IMR-90 (cell line): Measurements from ENCODE around the gene ADGRG1. TPM values are rescaled to one million over a fixed set of nuclear protein-coding genes. Genes with fewer than 3 reads are reported as not detected.

Experiments used
- ATAC-seq: fragments of 200-7000 bp; cut with Tn5 transposase; 2 replicates; pipeline ENCODE4 v1.9.1; 2020; ENCODE audit warnings: low read depth, mild to moderate bottlenecking, moderate library complexity
- BruUV-seq: library from RNA; stranded (reverse); fragments of 400-500 nt; replicated peaks from 2 replicates; lab custom pipeline; 2021; lab: Mats Ljungman, UMichigan
- CTCF ChIA-PET: fragments of 300-600 bp; formaldehyde crosslinking; extraction: SDS; loops from one replicate; lab custom pipeline; 2021; ENCODE audit warnings: antibody characterized with exemption; lab: Yijun Ruan, JAX
- POLR2A ChIA-PET: fragments of 300-600 bp; sonication (Branson Sonifier 250); formaldehyde crosslinking; loops from one replicate; lab custom pipeline; 2022; ENCODE audit warnings: antibody characterized with exemption; ENCODE audit not compliant: unreplicated experiment; lab: Charles Lee
- DNase-seq: peaks from one replicate; pipeline ENCODE4 v3.0.0; 2013
- H2AFZ ChIP-seq: replicated peaks from 2 replicates; pipeline ENCODE3; 2013; ENCODE audit warnings: low read length, mild to moderate bottlenecking; ENCODE audit not compliant: poor library complexity
- H2AK5ac ChIP-seq: 2 replicates; pipeline ENCODE4 v1.6.1; 2013; ENCODE audit warnings: low read depth, low read length, inconsistent platforms
- H2AK9ac ChIP-seq: replicated peaks from 2 replicates; pipeline ENCODE3; 2013; ENCODE audit warnings: mild to moderate bottlenecking, low read depth, low read length, moderate library complexity; ENCODE audit not compliant: poor library complexity
- H2BK120ac ChIP-seq: 2 replicates; pipeline ENCODE4 v1.6.1; 2013; ENCODE audit warnings: low read depth, low read length, inconsistent platforms
- H2BK15ac ChIP-seq: 3 replicates; pipeline ENCODE4 v1.6.1; 2013; ENCODE audit warnings: low read depth, low read length, inconsistent platforms
- H2BK20ac ChIP-seq: 2 replicates; pipeline ENCODE4 v1.6.1; 2013; ENCODE audit warnings: low read depth, mild to moderate bottlenecking, inconsistent platforms, low read length, moderate library complexity
- H2BK5ac ChIP-seq: 2 replicates; pipeline ENCODE4 v1.6.1; 2013; ENCODE audit warnings: mild to moderate bottlenecking, low read depth, low read length, inconsistent platforms; ENCODE audit not compliant: poor library complexity, severe bottlenecking
- H3K14ac ChIP-seq: replicated peaks from 2 replicates; pipeline ENCODE4 v1.6.1; 2013; ENCODE audit warnings: low read depth, low read length, inconsistent platforms
- H3K18ac ChIP-seq: 2 replicates; pipeline ENCODE4 v1.6.1; 2013; ENCODE audit warnings: low read depth, low read length, control low read depth
- H3K23ac ChIP-seq: 2 replicates; pipeline ENCODE4 v1.6.1; 2013; ENCODE audit warnings: low read depth, low read length, inconsistent platforms
- H3K27ac ChIP-seq: 2 replicates; pipeline ENCODE4 v1.5.1; 2013; ENCODE audit warnings: mild to moderate bottlenecking, control low read depth, low read length; ENCODE audit not compliant: insufficient read depth
- H3K27me3 ChIP-seq: 2 replicates; pipeline ENCODE4 v1.6.1; 2013; ENCODE audit warnings: low read length; ENCODE audit not compliant: control insufficient read depth, insufficient read depth
- H3K36me3 ChIP-seq: 2 replicates; pipeline ENCODE4 v1.6.1; 2013; ENCODE audit warnings: low read length, mixed read lengths; ENCODE audit not compliant: control insufficient read depth, insufficient read depth
- H3K4ac ChIP-seq: 2 replicates; pipeline ENCODE4 v1.6.1; 2013; ENCODE audit warnings: low read depth, low read length, inconsistent platforms
- H3K4me1 ChIP-seq: 2 replicates; pipeline ENCODE4 v1.6.1; 2013; ENCODE audit warnings: low read length, mixed read lengths; ENCODE audit not compliant: control insufficient read depth, insufficient read depth
- H3K4me2 ChIP-seq: 2 replicates; pipeline ENCODE4 v1.6.1; 2013; ENCODE audit warnings: low read depth, mild to moderate bottlenecking, control low read depth, low read length, moderate library complexity
- H3K4me3 ChIP-seq: 2 replicates; pipeline ENCODE4 v1.5.1; 2013; ENCODE audit warnings: low read depth, mild to moderate bottlenecking, control low read depth, low read length, moderate library complexity; ENCODE audit not compliant: insufficient read depth
- H3K56ac ChIP-seq: 2 replicates; pipeline ENCODE4 v1.6.1; 2013; ENCODE audit warnings: low read length, inconsistent platforms; ENCODE audit not compliant: insufficient read depth; ENCODE audit errors: extremely low read depth
- H3K79me1 ChIP-seq, 2 experiments: 2 replicates each; pipeline ENCODE4 v1.6.1; 2013; ENCODE audit warnings: low read length in 2 of 2, inconsistent platforms in 1 of 2, low read depth in 1 of 2
- H3K9ac ChIP-seq: 2 replicates; pipeline ENCODE4 v1.6.1; 2013; ENCODE audit warnings: low read depth, low read length, control low read depth
- H3K9me1 ChIP-seq: 2 replicates; pipeline ENCODE4 v1.6.1; 2013; ENCODE audit warnings: low read length, inconsistent platforms; ENCODE audit not compliant: insufficient read depth
- H3K9me3 ChIP-seq: 2 replicates; pipeline ENCODE4 v1.6.1; 2013; ENCODE audit warnings: low read length; ENCODE audit not compliant: control insufficient read depth, insufficient read depth
- H4K20me1 ChIP-seq: 2 replicates; pipeline ENCODE4 v1.6.1; 2013; ENCODE audit warnings: low read length, inconsistent platforms; ENCODE audit not compliant: insufficient read depth
- H4K5ac ChIP-seq: 2 replicates; pipeline ENCODE4 v1.6.1; 2013; ENCODE audit warnings: mild to moderate bottlenecking, low read depth, low read length, control low read depth
- H4K8ac ChIP-seq, 2 experiments: 2 replicates each; pipeline ENCODE4 v1.6.1; 2013; ENCODE audit warnings: low read depth in 2 of 2, low read length in 2 of 2, control low read depth in 1 of 2, inconsistent platforms in 1 of 2
- H4K91ac ChIP-seq: 2 replicates; pipeline ENCODE4 v1.6.1; 2013; ENCODE audit warnings: low read depth, low read length, inconsistent platforms; ENCODE audit not compliant: insufficient read depth
- BHLHE40 ChIP-seq: fragments of 150-350 bp; IDR thresholded peaks from 2 replicates; pipeline ENCODE4 v1.6.1; 2016; ENCODE audit warnings: mild to moderate bottlenecking, low read depth, low read length
- CEBPB ChIP-seq: IDR thresholded peaks from 2 replicates; pipeline ENCODE4 v1.6.1; 2012; ENCODE audit warnings: low read depth, low read length, improper control_type of control experiment
- CHD1 ChIP-seq: IDR thresholded peaks from 2 replicates; pipeline ENCODE4 v1.6.1; 2012; ENCODE audit warnings: low read depth, low read length, improper control_type of control experiment
- FOS ChIP-seq: fragments of 150-350 bp; IDR thresholded peaks from 2 replicates; pipeline ENCODE4 v1.6.1; 2016; ENCODE audit warnings: low read depth, low read length
- MAZ ChIP-seq: IDR thresholded peaks from 2 replicates; pipeline ENCODE4 v1.6.1; 2012; ENCODE audit warnings: low read depth, mild to moderate bottlenecking, low read length, improper control_type of control experiment, moderate library complexity, borderline replicate concordance
- MXI1 ChIP-seq: IDR thresholded peaks from 2 replicates; pipeline ENCODE4 v1.6.1; 2012; ENCODE audit warnings: low read depth, mild to moderate bottlenecking, low read length, moderate library complexity, borderline replicate concordance
- NFE2L2 ChIP-seq: fragments of 150-350 bp; IDR thresholded peaks from 2 replicates; pipeline ENCODE4 v1.6.1; 2016; ENCODE audit warnings: low read depth, mild to moderate bottlenecking, low read length
- POLR2A ChIP-seq: IDR thresholded peaks from 2 replicates; pipeline ENCODE4 v1.6.1; 2012; ENCODE audit warnings: mild to moderate bottlenecking, low read depth, low read length
- RAD21 ChIP-seq: IDR thresholded peaks from 2 replicates; pipeline ENCODE4 v1.6.1; 2012; ENCODE audit warnings: low read length, improper control_type of control experiment
- RCOR1 ChIP-seq: IDR thresholded peaks from 2 replicates; pipeline ENCODE4 v1.6.1; 2012; ENCODE audit warnings: mild to moderate bottlenecking, low read length, improper control_type of control experiment; ENCODE audit not compliant: insufficient replicate concordance
- RFX5 ChIP-seq: IDR thresholded peaks from 2 replicates; pipeline ENCODE4 v1.8.0; 2012; ENCODE audit warnings: low read depth, mild to moderate bottlenecking, low read length, moderate library complexity
- SMC3 ChIP-seq: fragments of 150-350 bp; IDR thresholded peaks from 2 replicates; pipeline ENCODE4 v1.6.1; 2016; ENCODE audit warnings: low read depth, mild to moderate bottlenecking, antibody characterized with exemption, low read length, moderate library complexity
- USF2 ChIP-seq: fragments of 150-350 bp; IDR thresholded peaks from 2 replicates; pipeline ENCODE4 v1.6.1; 2017; ENCODE audit warnings: mild to moderate bottlenecking, antibody characterized with exemption, low read length, low read depth
- WGBS, 2 experiments: methylation state at CpG; one replicate each; pipeline versions ENCODE4 v1.1.5 to v1.1.7; 2013; ENCODE audit warnings: missing lambda C conversion rate in 2 of 2; ENCODE audit not compliant: insufficient read length in 1 of 2; ENCODE audit errors: extremely low coverage in 2 of 2; 5-methylcytosine and 5-hydroxymethylcytosine counted together
- dilution Hi-C: fragments of 300-500 bp; cut with HindIII; formaldehyde crosslinking; loops from one replicate; pipeline ENCODE4 v1.14.3; 2018; ENCODE audit warnings: low sequenced_read_pairs; ENCODE audit not compliant: unreplicated experiment
- in situ Hi-C: fragments of 300-500 bp; cut with MboI; formaldehyde crosslinking; loops from 3 replicates; pipeline ENCODE4 v1.14.3; 2019; ENCODE audit warnings: low sequenced_read_pairs, inconsistent platforms, mixed read lengths
- intact Hi-C: fragments of 100-400 bp; cut with micrococcal nuclease; formaldehyde crosslinking; loops from 2 replicates; pipeline ENCODE4 v1.10.0; 2022
- polyA plus RNA-seq, 3 experiments: library from polyadenylated mRNA; depleted of rRNA; stranded (reverse); fragments of >200 nt; gene quantifications; 2 replicates each; pipeline ENCODE4 v1.2.3, GENCODE V29; 2012; ENCODE audit warnings: low replicate concordance in 1 of 3
- total RNA-seq: library from RNA; depleted of rRNA; stranded (reverse); fragments of >200 nt; gene quantifications from 2 replicates; pipeline ENCODE4 v1.2.3, GENCODE V29; 2012
- TF ChIP-seq, protein P1 (sequence below): fragments of 150-350 bp; IDR thresholded peaks from 2 replicates; pipeline ENCODE4 v1.6.1; 2016; ENCODE audit warnings: low read depth, mild to moderate bottlenecking, low read length, moderate library complexity, borderline replicate concordance
- TF ChIP-seq, protein P2 (sequence below): conservative IDR thresholded peaks from 2 replicates; pipeline ENCODE4 v1.5.1; 2012; ENCODE audit warnings: mild to moderate bottlenecking, low read depth, low read length, improper control_type of control experiment

ADGRG1 gene
- total and polyA plus RNA-seq, 2 of the 4 experiments (the other 2 are of a cell fraction), result 0.90 to 8.4 TPM

- Histone ChIP-seq H3K4me3 (no peak overlapping the region), H3K14ac (no peak overlapping the region), H4K91ac (no peak overlapping the region), H3K9me3 (no peaks in the 10 kb centered on the region), H3K27ac (no peak overlapping the region), H3K9ac (no peak overlapping the region), H3K56ac (no peak overlapping the region), H4K8ac (no peak overlapping the region), H2AK5ac (no peak overlapping the region), H2BK5ac (no peak overlapping the region), H2AK9ac (no peak overlapping the region), H2BK120ac (no peak overlapping the region), H4K20me1 (no peaks in the 10 kb centered on the region), H3K23ac (no peak overlapping the region), H3K36me3 (no peaks in the 10 kb centered on the region), H2BK20ac (no peak overlapping the region), H3K79me1 (no peaks in the 10 kb centered on the region), H2AFZ (no peak overlapping the region), H3K9me1 (no peaks in the 10 kb centered on the region; the same call in 1 of the 2 replicates), H4K5ac (no peak overlapping the region), H3K4ac (no peak overlapping the region), H3K4me1 (no peaks in the 10 kb centered on the region), H3K4me2 (no peak overlapping the region), H2BK15ac (no peak overlapping the region), H3K18ac (no peak overlapping the region), H3K27me3 (no peaks in the 10 kb centered on the region; the same call in 1 of the 2 replicates)
- dilution Hi-C loops (no loop called here), intact Hi-C loops (no loop called here), in situ Hi-C loops (no loop called here)
- no peak for ATAC-seq
- POLR2A ChIA-PET, result no interaction called here
- CTCF ChIA-PET, result interaction anchor here (1.1 kb wide), 1 partner anchor 65 kb away, joined by 5 read pairs; no protein-coding TSS in a partner anchor
- DNase-seq, result no peak
- TF ChIP-seq RFX5, result no peak
- TF ChIP-seq FOS, result no peak
- no peak for TF ChIP-seq SMC3
- no peak for TF ChIP-seq CEBPB
- TF ChIP-seq, protein P1, sequence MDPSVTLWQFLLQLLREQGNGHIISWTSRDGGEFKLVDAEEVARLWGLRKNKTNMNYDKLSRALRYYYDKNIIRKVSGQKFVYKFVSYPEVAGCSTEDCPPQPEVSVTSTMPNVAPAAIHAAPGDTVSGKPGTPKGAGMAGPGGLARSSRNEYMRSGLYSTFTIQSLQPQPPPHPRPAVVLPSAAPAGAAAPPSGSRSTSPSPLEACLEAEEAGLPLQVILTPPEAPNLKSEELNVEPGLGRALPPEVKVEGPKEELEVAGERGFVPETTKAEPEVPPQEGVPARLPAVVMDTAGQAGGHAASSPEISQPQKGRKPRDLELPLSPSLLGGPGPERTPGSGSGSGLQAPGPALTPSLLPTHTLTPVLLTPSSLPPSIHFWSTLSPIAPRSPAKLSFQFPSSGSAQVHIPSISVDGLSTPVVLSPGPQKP, result no peak
- no peak for TF ChIP-seq USF2
- TF ChIP-seq, protein P2, sequence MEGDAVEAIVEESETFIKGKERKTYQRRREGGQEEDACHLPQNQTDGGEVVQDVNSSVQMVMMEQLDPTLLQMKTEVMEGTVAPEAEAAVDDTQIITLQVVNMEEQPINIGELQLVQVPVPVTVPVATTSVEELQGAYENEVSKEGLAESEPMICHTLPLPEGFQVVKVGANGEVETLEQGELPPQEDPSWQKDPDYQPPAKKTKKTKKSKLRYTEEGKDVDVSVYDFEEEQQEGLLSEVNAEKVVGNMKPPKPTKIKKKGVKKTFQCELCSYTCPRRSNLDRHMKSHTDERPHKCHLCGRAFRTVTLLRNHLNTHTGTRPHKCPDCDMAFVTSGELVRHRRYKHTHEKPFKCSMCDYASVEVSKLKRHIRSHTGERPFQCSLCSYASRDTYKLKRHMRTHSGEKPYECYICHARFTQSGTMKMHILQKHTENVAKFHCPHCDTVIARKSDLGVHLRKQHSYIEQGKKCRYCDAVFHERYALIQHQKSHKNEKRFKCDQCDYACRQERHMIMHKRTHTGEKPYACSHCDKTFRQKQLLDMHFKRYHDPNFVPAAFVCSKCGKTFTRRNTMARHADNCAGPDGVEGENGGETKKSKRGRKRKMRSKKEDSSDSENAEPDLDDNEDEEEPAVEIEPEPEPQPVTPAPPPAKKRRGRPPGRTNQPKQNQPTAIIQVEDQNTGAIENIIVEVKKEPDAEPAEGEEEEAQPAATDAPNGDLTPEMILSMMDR, result no peak
- no peak for TF ChIP-seq CHD1
- TF ChIP-seq RAD21, result no peak
- TF ChIP-seq MXI1, result no peak
- TF ChIP-seq NFE2L2, result no peak
- TF ChIP-seq RCOR1, result no peak
- no peak for TF ChIP-seq BHLHE40
- no peak for TF ChIP-seq MAZ
- TF ChIP-seq POLR2A, result no peak
- 70% methylated on average over 4 of the region's 11 CpGs; no CpG with 5 or more reads in 1 of the 2 experiments for WGBS, 2 experiments
- no TSS peak for BruUV-seq
Observed at GRCh38 chr16:57656342-57656955, 28.0 kb downstream of the ADGRG1 start.
